ENCODE data around the gene SUPT4H1.

Gene SUPT4H1

DNA sequence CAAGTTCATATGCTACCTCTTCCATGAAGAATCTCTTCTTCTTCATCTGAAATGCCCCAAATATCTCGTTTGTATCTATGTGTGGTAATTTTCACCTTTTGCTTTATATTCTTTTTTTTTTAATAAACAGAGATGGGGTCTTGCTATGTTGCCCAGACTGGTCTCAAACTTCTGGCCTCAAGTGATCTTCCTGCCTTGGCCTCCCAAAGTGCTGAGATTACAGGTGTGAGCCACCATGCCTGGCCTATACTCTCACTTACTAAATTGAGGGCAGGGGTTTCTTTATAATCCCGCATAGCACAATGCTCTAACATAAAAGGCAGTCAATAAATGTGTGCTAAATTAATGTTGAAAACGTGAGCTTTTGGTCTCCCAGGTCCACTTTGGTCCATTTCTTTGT, 34.7 kb upstream of the SUPT4H1 start:
- no peak for DNase-seq (ENCODE audit: low spot score in 2 of 2)
- Histone ChIP-seq H3K9me3 (no peaks in the 10 kb centered on the region), H3K4me3 (no peak overlapping the region), H3K36me3 (replicated peaks) (no peaks in the 10 kb centered on the region), H3K27me3 (ENCODE audit: low read depth) (peaks cover 13% of the 10 kb centered on the region; the same call in 1 of the 2 replicates), H3K4me1 (peaks cover 17% of the 10 kb centered on the region)
- in situ Hi-C loops (cut with MboI; ENCODE audit: low sequenced_read_pairs), result no loop called here

DNA sequence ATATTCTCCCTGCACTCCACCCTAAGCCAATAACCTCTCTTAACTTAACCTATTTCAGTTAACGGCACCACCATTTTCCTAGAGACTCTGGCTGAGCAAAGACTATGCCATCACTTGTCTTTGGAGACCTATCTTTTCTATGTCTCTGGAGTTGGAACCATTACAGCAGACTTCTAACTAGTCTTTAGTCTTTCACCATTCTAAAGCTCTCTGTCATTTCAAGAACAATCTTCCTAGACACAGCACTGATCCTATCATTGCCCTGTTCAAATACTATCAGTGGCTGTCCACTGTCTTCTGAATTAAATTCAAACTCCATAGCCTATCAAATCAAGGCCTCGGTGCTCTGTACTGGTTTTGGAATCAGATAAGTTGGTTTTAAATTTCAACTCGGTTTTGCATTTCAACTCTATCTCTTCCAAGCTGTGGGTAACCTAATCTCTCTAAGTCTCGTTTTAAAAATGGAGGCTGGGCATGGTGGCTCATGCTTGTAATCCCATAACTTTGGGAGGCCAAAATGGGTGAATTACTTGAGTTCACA, 33.4 kb upstream of the SUPT4H1 start:
- no peaks in the 10 kb centered on the region for H3K36me3 ChIP-seq (replicated peaks)
- peaks cover 13% of the 10 kb centered on the region for H3K4me1 ChIP-seq
- no peak overlapping the region for H3K4me3 ChIP-seq
- DNase-seq (ENCODE audit: low spot score in 2 of 2), result no peak
- peaks cover 13% of the 10 kb centered on the region; the same call in 1 of the 2 replicates for H3K27me3 ChIP-seq (ENCODE audit: low read depth)
- no peaks in the 10 kb centered on the region for H3K9me3 ChIP-seq
- in situ Hi-C loops (cut with MboI; ENCODE audit: low sequenced_read_pairs), result no loop called here

DNA sequence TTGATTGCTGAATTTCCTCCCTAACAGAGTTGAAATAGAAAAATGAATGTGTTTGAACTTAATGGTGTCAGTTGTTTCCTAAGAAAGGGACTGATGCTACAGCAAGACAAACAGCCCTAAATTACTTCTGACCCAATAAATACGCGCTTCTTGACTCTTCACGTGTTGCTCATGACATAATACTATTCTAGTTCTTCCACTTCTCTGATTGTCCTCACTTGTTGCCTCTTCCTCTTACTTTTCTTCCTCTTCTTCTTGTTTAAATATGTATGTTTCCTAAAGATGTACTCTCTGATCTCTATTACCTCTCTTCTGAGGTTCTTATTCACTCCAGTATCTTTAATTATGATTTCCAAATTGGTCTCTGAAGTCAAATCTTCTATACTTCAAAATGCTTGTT, 32.9 kb upstream of the SUPT4H1 start:
- DNase-seq (ENCODE audit: low spot score in 2 of 2), result no peak
- Histone ChIP-seq H3K4me1 (peaks cover 13% of the 10 kb centered on the region), H3K9me3 (no peaks in the 10 kb centered on the region), H3K36me3 (replicated peaks) (no peaks in the 10 kb centered on the region), H3K4me3 (no peak overlapping the region), H3K27me3 (ENCODE audit: low read depth) (peaks cover 13% of the 10 kb centered on the region; the same call in 1 of the 2 replicates)
- in situ Hi-C loops (cut with MboI; ENCODE audit: low sequenced_read_pairs), result no loop called here

DNA sequence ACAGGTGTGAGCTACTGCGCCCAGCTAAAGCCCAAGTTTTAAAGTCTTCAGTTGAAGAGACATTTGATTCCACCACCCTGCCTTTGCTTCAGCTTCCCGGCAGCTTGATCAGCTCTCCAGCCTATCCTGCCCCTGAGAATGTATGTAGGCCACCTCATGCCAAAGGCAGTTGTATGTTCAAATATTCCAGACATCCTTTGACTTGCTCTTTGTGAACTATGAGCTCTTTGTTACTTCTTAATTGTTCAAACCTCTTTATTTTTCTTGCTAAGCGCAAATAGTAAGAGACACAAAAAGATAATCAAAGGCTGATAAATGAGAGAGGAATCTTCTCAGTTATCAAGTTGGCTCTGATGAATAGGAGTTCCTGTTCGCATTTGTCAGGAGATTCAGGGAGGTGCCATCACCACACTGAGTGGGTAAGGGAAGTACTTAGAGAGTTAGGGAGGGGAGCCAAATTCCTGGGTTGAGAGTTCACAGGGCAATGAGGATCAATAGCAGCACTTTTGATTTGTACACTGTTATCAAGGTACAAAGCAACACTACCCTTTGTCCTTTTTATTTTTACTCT, 32.0 kb upstream of the SUPT4H1 start:
- DNase-seq (ENCODE audit: low spot score in 2 of 2), result no peak
- in situ Hi-C loops (cut with MboI; ENCODE audit: low sequenced_read_pairs), result no loop called here
- peaks cover 13% of the 10 kb centered on the region for H3K27me3 ChIP-seq (ENCODE audit: low read depth)
- H3K9me3 ChIP-seq, result no peaks in the 10 kb centered on the region
- no peak overlapping the region for H3K4me3 ChIP-seq
- peaks cover 7% of the 10 kb centered on the region for H3K4me1 ChIP-seq
- no peaks in the 10 kb centered on the region for H3K36me3 ChIP-seq (replicated peaks)

DNA sequence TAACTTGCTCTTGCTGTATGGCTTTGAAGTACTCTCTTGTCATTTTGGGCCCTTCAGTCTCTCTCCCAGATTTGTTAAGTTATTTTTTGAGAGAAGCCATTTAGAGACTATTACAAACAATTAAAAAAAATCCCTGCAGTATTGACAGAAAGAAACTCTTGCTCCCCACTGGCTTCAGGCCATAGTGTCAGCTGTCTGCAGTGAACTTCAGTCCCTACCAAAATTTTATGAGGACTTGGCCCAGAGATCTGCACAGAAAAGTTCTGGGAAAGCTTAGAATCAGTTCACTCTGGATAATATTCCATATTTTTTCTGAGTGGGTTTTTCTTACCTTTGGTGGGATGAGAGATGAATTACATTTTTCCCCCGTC, 30.9 kb upstream of the SUPT4H1 start:
- DNase-seq (ENCODE audit: low spot score in 2 of 2), result no peak

DNA sequence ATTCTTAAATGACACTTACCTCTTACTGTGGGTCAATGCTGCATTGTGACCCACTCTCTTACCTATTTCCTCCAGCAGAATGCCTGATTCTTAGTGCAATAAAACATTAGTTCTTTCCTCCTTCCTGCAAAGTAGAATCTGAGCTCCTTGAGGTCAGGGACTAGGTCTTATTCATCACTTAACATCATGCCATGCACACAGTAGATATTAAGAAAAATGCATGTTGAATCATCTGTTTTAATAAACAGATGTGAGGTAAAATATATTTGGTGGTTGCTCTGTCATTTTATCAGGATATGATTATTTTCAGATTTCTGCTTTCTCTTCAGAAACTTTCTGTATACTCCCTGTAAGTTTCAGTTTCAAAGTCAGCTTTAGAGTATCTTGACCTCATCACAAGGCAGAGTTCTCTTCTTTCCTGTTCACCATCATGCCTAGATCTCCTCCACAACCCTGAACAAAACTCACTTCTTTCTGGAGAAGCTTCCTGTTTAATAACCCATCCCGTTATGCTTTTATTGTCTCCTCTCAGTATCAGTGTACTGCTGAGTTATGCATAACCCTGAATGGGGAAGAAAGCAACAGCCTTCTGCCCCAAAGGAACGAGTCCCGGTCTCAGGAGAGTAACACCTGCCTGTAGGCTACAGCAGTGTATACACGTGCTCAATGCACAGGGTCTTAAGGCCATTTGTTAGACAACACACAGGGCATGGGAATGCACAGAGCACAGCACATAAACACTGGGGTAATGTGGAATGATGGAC, 30.3 kb upstream of the SUPT4H1 start:
- Histone ChIP-seq H3K9me3 (no peaks in the 10 kb centered on the region), H3K4me1 (no peaks in the 10 kb centered on the region), H3K4me3 (no peak overlapping the region), H3K36me3 (replicated peaks) (no peaks in the 10 kb centered on the region), H3K27me3 (ENCODE audit: low read depth) (peaks cover 13% of the 10 kb centered on the region)
- DNase-seq (ENCODE audit: low spot score in 2 of 2), result no peak
- in situ Hi-C loops (cut with MboI; ENCODE audit: low sequenced_read_pairs), result no loop called here

More for the DNA sequence above, 30.9 kb upstream of the SUPT4H1 start:
- in situ Hi-C loops (cut with MboI; ENCODE audit: low sequenced_read_pairs), result no loop called here
- Histone ChIP-seq H3K4me3 (no peak overlapping the region), H3K36me3 (replicated peaks) (no peaks in the 10 kb centered on the region), H3K4me1 (no peaks in the 10 kb centered on the region), H3K9me3 (no peaks in the 10 kb centered on the region), H3K27me3 (ENCODE audit: low read depth) (peaks cover 13% of the 10 kb centered on the region)

DNA sequence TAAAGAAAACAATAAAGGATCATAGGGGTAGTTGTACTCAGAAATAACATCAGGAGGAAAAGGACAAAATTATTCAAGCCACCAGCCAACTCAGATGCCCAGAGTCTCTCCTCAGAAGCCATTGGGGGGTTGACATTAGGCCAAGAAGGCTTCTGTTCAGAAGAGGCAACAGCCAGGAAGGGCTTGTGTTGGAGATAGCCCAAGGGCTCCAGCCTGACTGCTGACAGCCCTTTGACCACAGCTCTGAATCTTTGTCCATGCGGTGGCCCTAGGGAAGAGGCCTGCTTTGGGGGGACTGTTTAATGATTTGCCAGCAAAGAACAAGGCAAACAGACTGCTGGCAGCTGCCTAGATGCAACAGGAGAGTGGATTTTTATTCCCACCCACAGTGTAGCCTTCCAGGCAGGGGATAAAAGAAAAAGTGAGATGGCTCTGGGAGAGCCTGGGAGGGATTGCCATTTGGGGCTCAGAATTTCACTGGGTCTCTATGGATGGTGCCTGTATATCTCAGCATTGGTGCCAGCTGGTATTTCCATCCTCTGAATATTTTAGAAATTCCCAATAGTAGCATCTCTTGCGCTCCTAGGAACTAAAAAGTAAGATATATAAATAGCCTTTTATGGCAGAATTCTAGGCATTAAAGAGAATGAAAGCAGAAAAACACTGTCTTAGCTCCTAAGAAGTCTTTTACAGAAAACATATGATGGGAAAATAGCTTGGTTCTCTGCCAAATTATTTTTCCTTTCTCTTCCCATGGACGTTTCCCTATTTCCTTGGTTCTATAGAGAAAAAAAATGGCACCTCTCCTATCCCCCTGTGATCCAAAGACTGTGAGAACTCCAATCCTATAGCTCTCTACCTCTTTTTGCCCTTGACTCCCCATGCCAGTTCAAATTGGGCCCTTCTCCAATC, 29.4 kb upstream of the SUPT4H1 start:
- DNase-seq (ENCODE audit: low spot score in 2 of 2), result no peak
- Histone ChIP-seq H3K4me1 (no peaks in the 10 kb centered on the region), H3K9me3 (no peaks in the 10 kb centered on the region), H3K4me3 (no peak overlapping the region), H3K36me3 (replicated peaks) (no peaks in the 10 kb centered on the region), H3K27me3 (ENCODE audit: low read depth) (peaks cover 12% of the 10 kb centered on the region)
- in situ Hi-C loops (cut with MboI; ENCODE audit: low sequenced_read_pairs), result no loop called here

DNA sequence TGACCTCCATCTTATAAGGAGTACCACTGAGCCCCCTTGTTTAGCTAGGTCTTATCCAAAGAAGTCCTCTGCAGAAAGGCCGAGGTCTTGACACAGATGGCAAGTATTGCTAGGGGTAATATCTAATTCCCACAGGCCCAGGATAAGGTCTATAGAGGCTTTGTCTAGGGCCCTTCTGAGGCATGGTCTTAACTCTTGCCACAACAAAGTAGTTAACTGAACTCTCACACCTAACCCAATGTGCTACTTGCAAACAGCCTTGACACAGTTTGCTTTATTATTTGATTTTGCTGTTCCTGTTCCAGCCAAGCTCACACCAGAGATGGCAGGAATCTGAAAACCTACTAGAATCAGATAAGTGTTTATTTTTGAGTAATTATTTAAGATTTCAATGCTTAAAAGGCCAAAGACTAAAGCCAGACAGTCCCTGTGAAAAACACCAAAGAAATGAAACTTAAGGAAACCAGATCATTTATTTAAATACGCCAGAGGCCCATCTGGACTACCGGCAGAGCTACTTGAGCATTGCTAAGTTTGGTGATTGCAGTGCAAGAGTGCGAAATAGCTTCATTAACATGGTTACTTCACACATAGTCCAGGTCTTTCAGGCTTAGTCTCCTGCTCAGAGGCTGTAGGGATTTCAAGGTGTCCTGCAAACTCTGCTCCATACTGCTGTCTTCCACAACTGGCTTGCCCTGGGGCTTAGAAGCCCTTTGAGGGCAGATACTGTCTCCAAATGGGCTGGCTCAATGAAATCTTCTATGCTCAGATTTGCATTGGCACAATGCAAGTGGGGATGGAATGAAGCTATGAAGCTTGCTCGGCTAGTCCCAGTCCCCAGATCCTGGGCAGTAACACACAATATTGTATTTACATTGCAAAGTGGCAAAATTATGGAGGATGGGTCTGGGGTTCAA, 28.5 kb upstream of the SUPT4H1 start:
- in situ Hi-C loops (cut with MboI; ENCODE audit: low sequenced_read_pairs), result no loop called here
- Histone ChIP-seq H3K9me3 (no peaks in the 10 kb centered on the region), H3K4me1 (no peaks in the 10 kb centered on the region), H3K36me3 (replicated peaks) (no peaks in the 10 kb centered on the region), H3K4me3 (no peak overlapping the region), H3K27me3 (ENCODE audit: low read depth) (peaks cover 10% of the 10 kb centered on the region)
- no peak for DNase-seq (ENCODE audit: low spot score in 2 of 2)

DNA sequence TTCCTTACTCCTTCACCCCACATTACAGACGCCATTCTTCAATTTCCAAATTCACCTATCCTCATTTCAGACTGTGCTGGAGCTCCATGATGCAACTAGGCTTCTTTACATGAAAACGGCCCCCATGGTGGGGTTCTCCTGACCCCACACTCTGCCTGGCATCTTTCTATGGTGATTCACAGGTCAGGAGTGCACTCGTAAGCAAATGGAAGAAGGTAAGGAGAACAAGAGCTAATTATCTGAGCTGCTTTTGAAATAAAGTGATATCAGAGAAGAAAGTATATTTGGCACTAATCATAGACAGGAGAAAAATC, 27.5 kb upstream of the SUPT4H1 start:
- no peaks in the 10 kb centered on the region for H3K4me1 ChIP-seq
- in situ Hi-C loops (cut with MboI; ENCODE audit: low sequenced_read_pairs), result no loop called here
- no peaks in the 10 kb centered on the region for H3K9me3 ChIP-seq
- H3K4me3 ChIP-seq, result no peak overlapping the region
- no peak for DNase-seq (ENCODE audit: low spot score in 2 of 2)
- H3K36me3 ChIP-seq (replicated peaks), result no peaks in the 10 kb centered on the region
- peaks cover 4% of the 10 kb centered on the region for H3K27me3 ChIP-seq (ENCODE audit: low read depth)

DNA sequence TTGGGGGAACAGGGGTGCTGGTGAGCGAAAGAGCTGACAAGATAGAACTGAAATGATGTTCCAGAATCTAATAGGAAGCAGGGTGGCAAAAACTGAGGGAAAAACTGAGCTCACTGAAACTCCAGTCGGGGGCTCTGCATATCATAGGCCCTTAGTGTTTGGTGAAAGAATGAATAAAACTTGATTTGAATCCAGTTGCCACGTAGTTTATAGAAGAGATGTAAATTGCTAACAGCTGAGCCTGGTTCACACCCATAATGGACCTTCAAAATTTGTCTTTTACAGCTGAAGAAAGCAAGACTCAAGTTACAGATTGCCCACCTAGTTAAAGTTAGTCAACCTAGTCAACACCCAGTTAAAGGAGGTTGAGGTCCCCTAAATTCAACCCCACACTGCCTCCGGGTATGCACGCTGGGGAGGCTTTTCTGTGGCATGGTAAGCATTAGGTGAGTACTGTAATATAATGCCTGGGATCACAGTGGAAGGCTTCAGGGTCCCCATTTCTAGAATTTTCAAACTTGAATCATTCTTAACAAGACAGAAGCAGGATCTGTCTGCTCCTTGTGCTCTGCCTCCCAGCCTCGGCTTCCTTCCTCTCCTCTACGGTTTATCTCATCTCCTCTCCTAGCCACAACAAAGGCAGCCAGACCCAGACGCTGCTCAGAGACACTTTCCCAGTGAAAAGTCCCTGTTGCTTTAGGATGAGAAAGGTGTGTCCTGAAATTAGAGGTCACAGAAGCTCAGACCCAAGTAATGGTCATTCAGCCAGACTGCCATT, 26.9 kb upstream of the SUPT4H1 start:
- H3K27me3 ChIP-seq (ENCODE audit: low read depth), result no peaks in the 10 kb centered on the region; the same call in none of the 2 replicates
- no peak overlapping the region for H3K4me3 ChIP-seq
- DNase-seq (ENCODE audit: low spot score in 2 of 2), result no peak
- in situ Hi-C loops (cut with MboI; ENCODE audit: low sequenced_read_pairs), result no loop called here
- H3K4me1 ChIP-seq, result no peaks in the 10 kb centered on the region
- H3K36me3 ChIP-seq (replicated peaks), result no peaks in the 10 kb centered on the region
- H3K9me3 ChIP-seq, result no peaks in the 10 kb centered on the region

DNA sequence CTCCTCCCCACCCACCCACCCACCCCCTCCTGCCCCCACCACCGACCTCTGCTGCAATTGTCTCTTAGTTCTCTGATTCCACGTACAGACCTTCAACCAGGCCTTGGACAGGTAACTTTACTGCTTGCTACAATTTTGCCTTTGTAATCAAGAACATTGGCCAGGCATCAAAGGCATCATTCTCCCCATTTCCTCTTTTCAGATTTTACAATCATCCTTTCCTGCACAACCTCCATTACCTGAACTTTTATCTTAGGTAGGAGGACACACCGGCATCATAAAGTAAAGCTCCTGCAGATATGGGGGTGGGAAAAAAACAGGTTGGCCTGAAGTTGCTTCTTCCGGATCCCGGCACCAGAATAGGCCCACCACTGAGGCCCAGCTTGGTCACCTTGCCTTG, 25.7 kb upstream of the SUPT4H1 start:
- no peak overlapping the region for H3K4me3 ChIP-seq
- no peaks in the 10 kb centered on the region; the same call in none of the 2 replicates for H3K27me3 ChIP-seq (ENCODE audit: low read depth)
- no peaks in the 10 kb centered on the region for H3K36me3 ChIP-seq (replicated peaks)
- no peak for DNase-seq (ENCODE audit: low spot score in 2 of 2)
- in situ Hi-C loops (cut with MboI; ENCODE audit: low sequenced_read_pairs), result no loop called here
- no peaks in the 10 kb centered on the region for H3K4me1 ChIP-seq
- no peaks in the 10 kb centered on the region for H3K9me3 ChIP-seq

DNA sequence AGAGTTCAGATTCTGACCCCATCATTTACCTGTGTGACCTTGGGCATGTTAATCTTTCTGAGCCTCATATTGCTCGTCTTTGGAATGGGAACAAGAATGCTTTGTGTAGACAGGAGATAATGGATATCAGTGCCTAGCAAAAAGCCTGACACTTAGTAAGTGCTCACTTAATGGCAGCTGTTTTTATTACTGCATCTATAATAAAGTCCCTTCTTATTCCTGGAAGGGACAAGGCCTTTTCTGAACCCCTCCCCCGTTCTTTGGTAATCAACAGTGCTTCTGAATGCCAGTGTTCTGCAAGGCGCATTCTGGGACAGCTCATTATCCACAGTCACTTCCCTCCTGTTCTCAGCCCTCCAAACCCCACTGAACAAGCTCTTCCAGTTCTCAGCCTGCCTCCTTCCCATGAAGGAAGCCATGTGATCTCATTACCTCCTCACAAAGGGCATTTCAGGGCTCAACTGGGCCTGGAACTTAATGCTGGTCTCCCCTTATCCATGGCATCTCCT, 25.1 kb upstream of the SUPT4H1 start:
- in situ Hi-C loops (cut with MboI; ENCODE audit: low sequenced_read_pairs), result no loop called here
- Histone ChIP-seq H3K4me1 (no peaks in the 10 kb centered on the region), H3K9me3 (no peaks in the 10 kb centered on the region)

More for the DNA sequence above, 25.1 kb upstream of the SUPT4H1 start:
- H3K36me3 ChIP-seq (replicated peaks), result no peaks in the 10 kb centered on the region
- no peaks in the 10 kb centered on the region; the same call in 1 of the 2 replicates for H3K27me3 ChIP-seq (ENCODE audit: low read depth)
- no peak overlapping the region for H3K4me3 ChIP-seq
- DNase-seq (ENCODE audit: low spot score in 2 of 2), result no peak
